Keratinocyte (primary cell): ENCODE results near the gene C14orf93. TPM values are rescaled to one million over a fixed set of nuclear protein-coding genes. Genes with fewer than 3 reads are reported as not detected.

ENCODE experiments used
- DNase-seq: peaks from one replicate; pipeline ENCODE4 v3.0.0-alpha.2; 2011; ENCODE audit warnings: low read depth, missing footprints, low spot score
- FAIRE-seq: peaks from 2 replicates; lab custom pipeline; 2011; peaks lifted over from hg19 to GRCh38; lab: Jason Lieb, UNC
- H2AFZ ChIP-seq: 2 replicates; pipeline ENCODE4 v1.6.0; 2012; ENCODE audit warnings: low read length, control low read depth, inconsistent platforms; ENCODE audit not compliant: control insufficient read depth
- H3K27ac ChIP-seq: 2 replicates; pipeline ENCODE4 v1.5.1; 2011; ENCODE audit warnings: low read length; ENCODE audit not compliant: control insufficient read depth, insufficient read depth
- H3K27me3 ChIP-seq: 3 replicates; pipeline ENCODE4 v1.6.0; 2011; ENCODE audit warnings: low read length; ENCODE audit not compliant: control insufficient read depth, insufficient read depth; ENCODE audit errors: extremely low read depth
- H3K36me3 ChIP-seq, 2 experiments: 2 replicates in 1 of 2; 3 replicates in 1 of 2; pipeline ENCODE4 v1.5.1; 2011; ENCODE audit warnings: low read length in 2 of 2, mild to moderate bottlenecking in 1 of 2; ENCODE audit not compliant: control insufficient read depth in 2 of 2, insufficient read depth in 2 of 2; ENCODE audit errors: extremely low read depth in 1 of 2
- H3K4me1 ChIP-seq: 3 replicates; pipeline ENCODE4 v1.5.1; 2011; ENCODE audit warnings: low read length; ENCODE audit not compliant: control insufficient read depth, insufficient read depth; ENCODE audit errors: extremely low read depth
- H3K4me2 ChIP-seq: 3 replicates; pipeline ENCODE4 v1.6.0; 2011; ENCODE audit warnings: low read depth, low read length; ENCODE audit not compliant: control insufficient read depth, insufficient read depth; ENCODE audit errors: extremely low read depth
- H3K4me3 ChIP-seq, 3 experiments: fragments of 200-600 bp in 1 of 3; sonication (generic) in 1 of 3; 2 replicates in 2 of 3; 3 replicates in 1 of 3; pipeline ENCODE4 v1.5.1; 2011 to 2016; ENCODE audit warnings: low read length in 3 of 3, mild to moderate bottlenecking in 3 of 3, control low read depth in 2 of 3, inconsistent platforms in 1 of 3, low read depth in 1 of 3, mixed read lengths in 1 of 3, mixed run types in 1 of 3, moderate library complexity in 1 of 3; ENCODE audit not compliant: control insufficient read depth in 2 of 3, insufficient read depth in 2 of 3; ENCODE audit errors: extremely low read depth in 1 of 3
- H3K79me2 ChIP-seq: 2 replicates; pipeline ENCODE4 v1.6.0; 2012; ENCODE audit warnings: low read length; ENCODE audit not compliant: control insufficient read depth, insufficient read depth
- H3K9ac ChIP-seq: 3 replicates; pipeline ENCODE4 v1.6.0; 2011; ENCODE audit warnings: low read length; ENCODE audit not compliant: control insufficient read depth, insufficient read depth; ENCODE audit errors: extremely low read depth
- H3K9me1 ChIP-seq: 3 replicates; pipeline ENCODE4 v1.6.0; 2011; ENCODE audit warnings: low read length; ENCODE audit not compliant: control insufficient read depth, insufficient read depth; ENCODE audit errors: extremely low read depth
- H3K9me3 ChIP-seq: 2 replicates; pipeline ENCODE4 v1.5.1; 2012; ENCODE audit warnings: low read depth, low read length; ENCODE audit not compliant: control insufficient read depth
- H4K20me1 ChIP-seq: 3 replicates; pipeline ENCODE4 v1.6.0; 2011; ENCODE audit warnings: low read length; ENCODE audit not compliant: control insufficient read depth, insufficient read depth; ENCODE audit errors: extremely low read depth
- EZH2 ChIP-seq: IDR thresholded peaks from one replicate; pipeline ENCODE4 v1.6.1; 2012; ENCODE audit warnings: inconsistent platforms, mild to moderate bottlenecking, low read length, moderate library complexity
- dilution Hi-C: fragments of 300-500 bp; cut with MboI; formaldehyde crosslinking; loops from one replicate; pipeline ENCODE4 v1.7.0; 2020; ENCODE audit warnings: low sequenced_read_pairs; ENCODE audit not compliant: extremely low pct_ligation_motif_present
- polyA plus RNA-seq, 5 experiments: library from polyadenylated mRNA; depleted of rRNA in 3 of 5; stranded (reverse) in 3 of 5; stranded (forward) in 1 of 5; unstranded in 1 of 5; fragments of >200 nt; gene quantifications; 1 replicate in 1 of 5; 2 replicates in 3 of 5; 3 replicates in 1 of 5; pipeline versions ENCODE4 v1.2.1 to v1.2.3, GENCODE V29; 2011 to 2012; ENCODE audit warnings: missing spikeins in 2 of 5, low read depth in 1 of 5, low replicate concordance in 1 of 5
- TF ChIP-seq, protein P1 (sequence below), 3 experiments: IDR thresholded peaks in 1 of 3; conservative IDR thresholded peaks in 1 of 3; optimal IDR thresholded peaks in 1 of 3; 2 replicates in 2 of 3; 3 replicates in 1 of 3; pipeline versions ENCODE3 to v1.5.1; 2011; ENCODE audit warnings: low read length in 3 of 3, mild to moderate bottlenecking in 3 of 3, moderate library complexity in 2 of 3, control low read depth in 1 of 3, inconsistent platforms in 1 of 3; ENCODE audit not compliant: insufficient read depth in 2 of 3; ENCODE audit errors: extremely low read depth in 1 of 3

The C14orf93 gene
- polyA plus RNA-seq, 1 donor (not counting 4 experiments of a cell fraction or from before 2014, with no cell fraction given) = 7.7 TPM

GRCh38 chr14:22984959-22985658 is 24.8 kb downstream of the C14orf93 start:
- dilution Hi-C loops = no loop called here
- Histone ChIP-seq H3K27me3 (no peaks in the 10 kb centered on the region), H3K4me1 (peaks cover 4% of the 10 kb centered on the region), H3K79me2 (peaks cover 31% of the 10 kb centered on the region), H3K4me3 (no peak overlapping the region), H3K9me1 (no peaks in the 10 kb centered on the region), H3K4me2 (no peak overlapping the region), H3K9ac (no peak overlapping the region), H3K36me3 (peaks cover 0 to 9% of the 10 kb centered on the region in 2 experiments), H3K9me3 (no peaks in the 10 kb centered on the region), H2AFZ (no peak overlapping the region), H3K27ac (no peak overlapping the region), H4K20me1 (no peaks in the 10 kb centered on the region)
- TF ChIP-seq, protein P1, sequence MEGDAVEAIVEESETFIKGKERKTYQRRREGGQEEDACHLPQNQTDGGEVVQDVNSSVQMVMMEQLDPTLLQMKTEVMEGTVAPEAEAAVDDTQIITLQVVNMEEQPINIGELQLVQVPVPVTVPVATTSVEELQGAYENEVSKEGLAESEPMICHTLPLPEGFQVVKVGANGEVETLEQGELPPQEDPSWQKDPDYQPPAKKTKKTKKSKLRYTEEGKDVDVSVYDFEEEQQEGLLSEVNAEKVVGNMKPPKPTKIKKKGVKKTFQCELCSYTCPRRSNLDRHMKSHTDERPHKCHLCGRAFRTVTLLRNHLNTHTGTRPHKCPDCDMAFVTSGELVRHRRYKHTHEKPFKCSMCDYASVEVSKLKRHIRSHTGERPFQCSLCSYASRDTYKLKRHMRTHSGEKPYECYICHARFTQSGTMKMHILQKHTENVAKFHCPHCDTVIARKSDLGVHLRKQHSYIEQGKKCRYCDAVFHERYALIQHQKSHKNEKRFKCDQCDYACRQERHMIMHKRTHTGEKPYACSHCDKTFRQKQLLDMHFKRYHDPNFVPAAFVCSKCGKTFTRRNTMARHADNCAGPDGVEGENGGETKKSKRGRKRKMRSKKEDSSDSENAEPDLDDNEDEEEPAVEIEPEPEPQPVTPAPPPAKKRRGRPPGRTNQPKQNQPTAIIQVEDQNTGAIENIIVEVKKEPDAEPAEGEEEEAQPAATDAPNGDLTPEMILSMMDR (optimal IDR thresholded peaks at IDR 0.05 in 1 of 3, IDR thresholded peaks at IDR 0.05 in 1 of 3, conservative IDR thresholded peaks at IDR 0.05 in 1 of 3; ENCODE audit: extremely low read depth in 1 of 3, insufficient read depth in 2 of 3, low read length in 3 of 3) = no peak
- no peak for TF ChIP-seq EZH2
- FAIRE-seq = no peak
- DNase-seq = no peak

DNA sequence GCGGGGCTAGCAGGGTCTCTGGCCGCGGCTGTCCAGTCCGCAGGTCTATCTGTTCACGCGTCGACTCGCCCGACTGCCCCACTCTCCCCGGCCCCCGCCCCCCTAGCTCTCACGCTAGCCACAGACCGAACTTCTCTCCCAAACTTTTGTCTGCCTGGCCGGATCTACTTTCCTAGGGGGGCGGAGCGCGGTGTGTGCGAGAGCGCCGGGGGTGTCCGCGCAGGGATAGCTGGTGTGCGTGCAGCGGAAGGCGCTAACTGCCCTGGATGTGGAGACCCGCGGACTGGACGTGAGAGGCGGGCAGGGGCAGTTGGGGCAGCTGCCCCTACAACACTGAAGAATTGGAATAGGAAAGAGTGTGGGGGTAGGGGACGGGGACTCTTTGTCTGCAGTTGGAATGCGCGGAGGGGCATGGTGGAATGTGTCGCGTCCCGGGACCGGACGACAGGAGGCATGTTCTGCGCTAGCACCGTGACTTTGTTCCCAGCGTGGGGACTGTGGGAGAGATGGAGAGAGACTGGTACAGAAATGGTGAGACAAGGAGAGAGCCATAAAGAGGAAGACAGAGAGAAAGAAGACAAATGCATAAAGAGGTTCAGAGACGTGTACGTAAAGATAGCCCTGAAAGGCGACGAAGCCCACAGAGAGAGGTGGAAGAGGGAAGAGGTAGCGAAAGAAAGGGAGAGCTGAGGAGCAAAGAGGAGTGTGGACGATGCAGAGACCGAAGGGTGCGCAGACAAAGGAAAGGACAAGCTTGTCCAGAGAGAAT is 27.3 kb downstream of the C14orf93 start, which contains the start of gene AJUBA:
Gene AJUBA, minus strand, starts transcription at position 75 of the 769 bp plus-strand sequence. CDS start 285 bp downstream, outside the sequence.
- peak within 1 kb of the TSS; percentile 91 for H3K27ac ChIP-seq

More for the DNA sequence above, 27.3 kb downstream of the C14orf93 start, which contains the start of gene AJUBA:
- peaks cover 46% of the 10 kb centered on the region for H3K79me2 ChIP-seq
- peaks cover 6 to 24% of the 10 kb centered on the region in 2 experiments for H3K36me3 ChIP-seq
- no peaks in the 10 kb centered on the region for H3K27me3 ChIP-seq
- peak within 1 kb of the TSS; percentile 91 for H3K4me2 ChIP-seq
- no peaks in the 10 kb centered on the region for H3K9me1 ChIP-seq
- peak within 1 kb of the TSS; percentile 77 to 99 (median 80) for H3K4me3 ChIP-seq
- FAIRE-seq = no peak
- TF ChIP-seq, protein P1 (optimal IDR thresholded peaks at IDR 0.05 in 1 of 3, IDR thresholded peaks at IDR 0.05 in 1 of 3, conservative IDR thresholded peaks at IDR 0.05 in 1 of 3; ENCODE audit: extremely low read depth in 1 of 3, insufficient read depth in 2 of 3, low read length in 3 of 3) = no peak
- TF ChIP-seq EZH2 = no peak
- no peaks in the 10 kb centered on the region for H4K20me1 ChIP-seq
- peak within 1 kb of the TSS; percentile 95 for H2AFZ ChIP-seq
- no peaks in the 10 kb centered on the region for H3K9me3 ChIP-seq
- no peak for DNase-seq
- peaks cover 18% of the 10 kb centered on the region for H3K4me1 ChIP-seq
- dilution Hi-C loops = no loop called here
- peak within 1 kb of the TSS; percentile 92 for H3K9ac ChIP-seq
